HS-5 (cell line): ENCODE measurements around the gene SUFU.
"Not testable (repeated sequence)": the region's sequence is repeated elsewhere in the genome, so short reads cannot be mapped to it uniquely, and the experiment has no call there.

ENCODE experiments used
- DNase-seq: peaks from one replicate; pipeline ENCODE4 v3.0.0-alpha.2; 2012; ENCODE audit warnings: low read depth

SUFU gene

DNA sequence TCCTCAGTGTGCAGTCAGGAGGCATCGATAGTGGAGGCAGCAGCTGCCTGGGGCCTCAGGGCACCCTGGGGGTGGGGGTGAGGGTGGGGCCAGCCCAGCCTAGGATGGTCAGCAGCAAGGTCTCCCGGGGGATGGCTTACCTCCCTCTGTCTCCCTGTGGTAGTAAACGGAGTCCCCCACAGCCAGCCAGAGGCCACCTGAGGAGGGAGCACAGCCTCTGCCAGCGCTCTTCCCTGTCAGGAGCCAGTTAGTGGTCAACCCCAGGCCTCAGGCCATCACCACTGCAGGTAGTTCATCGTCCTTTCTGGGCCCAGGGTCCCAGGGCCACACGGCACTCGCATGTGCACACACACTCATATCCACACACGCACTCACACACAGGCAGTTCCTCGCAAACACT is 23.4 kb upstream of the SUFU start:
- no peak for DNase-seq

DNA sequence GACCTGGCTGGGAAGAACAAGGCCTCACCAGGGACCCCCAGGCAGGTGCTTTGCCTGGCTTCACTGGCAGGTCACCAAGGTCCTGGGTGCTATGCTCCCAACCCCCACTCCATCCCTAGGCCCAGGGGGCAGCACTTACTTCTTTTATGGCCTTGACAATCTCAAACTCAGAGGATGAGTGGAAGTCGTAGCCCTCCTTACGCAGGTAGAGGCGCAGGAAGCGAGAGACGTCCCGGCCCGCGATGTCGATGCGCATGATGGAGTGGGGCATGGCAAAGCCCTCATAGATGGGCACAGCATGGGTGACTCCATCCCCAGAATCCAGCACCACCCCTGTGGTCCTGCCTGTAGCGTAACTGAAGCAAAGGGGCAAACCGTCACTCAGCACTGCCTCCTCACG is 19.8 kb upstream of the SUFU start:
- no peak for DNase-seq

DNA sequence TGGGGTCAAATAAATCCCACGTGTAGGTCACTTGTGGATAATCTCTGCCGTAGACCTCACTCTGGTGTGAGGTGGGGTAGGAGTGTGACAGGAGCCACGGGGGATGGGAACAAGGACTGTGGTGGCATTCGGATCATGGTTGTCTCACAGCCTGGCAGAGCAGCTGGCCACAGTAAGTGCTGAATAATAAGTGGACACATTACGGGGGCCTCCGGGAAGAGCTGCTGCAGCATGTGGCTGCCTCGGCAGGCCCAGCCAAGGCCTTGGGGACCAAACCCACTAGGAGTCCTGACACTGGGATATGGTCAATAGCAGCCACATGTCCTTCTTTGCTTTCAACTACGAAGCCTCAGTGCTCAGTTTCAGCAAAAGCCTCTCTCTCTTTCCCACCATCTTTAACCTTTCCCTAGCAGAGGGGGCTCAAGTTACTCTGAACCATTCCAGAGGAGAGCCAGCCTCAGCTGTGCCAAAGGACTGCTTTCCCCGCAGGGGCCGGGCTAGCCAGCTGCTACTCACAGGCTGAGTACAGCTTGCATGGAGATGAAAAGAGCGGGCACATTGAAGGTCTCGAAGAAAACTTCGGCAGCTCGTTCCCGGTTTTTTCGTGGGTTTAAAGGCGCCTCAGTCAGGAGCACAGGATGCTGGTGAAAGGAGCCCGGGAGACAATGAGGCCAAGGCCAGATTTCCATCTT is 18.5 kb upstream of the SUFU start:
- DNase-seq, result no peak

DNA sequence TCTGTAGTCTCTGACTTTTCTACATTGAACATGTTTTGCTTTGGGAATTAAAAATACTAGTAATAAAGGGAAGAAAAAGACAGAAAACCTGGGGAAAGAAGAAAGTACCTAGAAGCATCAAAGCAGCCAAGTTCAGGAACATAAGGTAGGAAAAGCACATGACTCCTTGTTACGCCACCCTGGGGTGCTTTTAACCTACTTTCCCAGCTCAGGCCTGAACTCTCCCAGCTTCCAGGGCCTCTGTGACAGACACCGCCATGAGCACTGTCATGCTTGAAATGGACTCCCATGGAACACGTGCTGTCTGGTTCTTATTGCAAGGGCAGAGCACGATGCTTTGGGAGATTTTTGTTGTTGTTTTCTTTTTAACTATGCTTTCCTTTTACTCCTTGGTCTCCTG is 12.6 kb upstream of the SUFU start:
- DNase-seq, result no peak

DNA sequence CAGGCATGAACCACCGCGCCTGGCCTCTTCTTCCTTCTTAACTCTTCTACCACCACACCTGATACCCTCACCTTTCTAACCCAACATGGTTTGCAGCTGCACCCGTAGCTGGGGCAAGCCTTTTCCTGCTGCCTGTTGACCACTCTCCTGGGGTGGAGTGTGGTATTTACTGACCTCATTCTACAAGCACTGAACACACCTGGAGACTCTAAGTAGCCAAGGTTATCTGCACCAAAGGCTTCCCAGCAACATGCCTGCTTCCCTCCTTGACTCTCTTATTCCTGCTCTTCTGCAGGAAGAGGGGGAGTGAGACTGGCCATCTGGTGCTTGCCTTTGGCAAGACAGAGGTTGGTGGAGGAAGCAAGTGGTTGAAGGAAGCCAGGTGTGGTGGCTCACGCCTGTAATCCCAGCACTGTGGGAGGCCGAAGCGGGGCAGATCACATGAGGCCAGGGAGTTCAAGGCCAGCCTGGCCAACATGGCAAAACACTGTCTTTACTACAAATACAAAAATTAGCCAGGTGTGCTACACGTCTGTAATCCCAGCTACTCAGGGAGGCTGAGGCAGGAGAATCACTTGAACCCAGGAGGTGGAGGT is 11.3 kb upstream of the SUFU start:
- no peak for DNase-seq

DNA sequence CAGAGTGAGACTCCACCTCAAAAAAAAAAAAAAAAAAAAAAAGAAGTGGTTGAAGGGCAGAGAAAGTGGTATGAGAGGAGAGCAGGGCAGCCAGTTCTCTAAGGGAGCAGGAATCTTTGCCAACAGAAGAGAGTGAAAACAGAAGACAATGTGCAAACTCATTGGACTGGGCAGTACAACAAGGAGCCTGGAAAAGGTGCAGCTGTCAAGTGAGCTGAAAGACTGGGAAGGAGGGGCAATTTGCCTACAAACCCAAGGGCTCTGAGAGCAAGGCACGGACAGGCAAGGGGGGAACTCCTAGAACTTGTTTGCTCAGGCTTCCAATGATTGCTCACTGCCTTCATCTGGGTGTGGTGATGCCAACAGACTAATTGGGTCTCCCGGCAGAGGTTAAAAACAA is 10.8 kb upstream of the SUFU start:
- DNase-seq, result no peak

DNA sequence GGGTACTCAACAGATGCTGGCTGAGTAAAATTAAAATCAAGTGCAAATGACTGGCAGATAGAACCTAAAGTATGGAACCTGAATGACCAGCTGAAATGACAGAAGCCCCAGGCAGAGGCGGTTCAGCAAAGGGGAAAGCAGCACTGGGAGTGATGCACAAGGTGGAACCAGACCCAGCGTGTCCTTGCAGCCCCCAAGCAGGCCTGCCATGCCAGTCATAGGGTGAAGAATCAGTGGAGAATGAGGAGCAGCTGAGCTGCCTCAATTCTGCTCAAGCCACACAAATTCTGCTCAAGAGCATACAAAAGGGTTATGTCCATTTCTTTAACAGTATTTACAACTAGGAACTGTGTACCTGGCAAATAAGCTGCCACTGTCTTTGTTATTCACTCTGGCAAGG is 10.0 kb upstream of the SUFU start:
- DNase-seq, result no peak

DNA sequence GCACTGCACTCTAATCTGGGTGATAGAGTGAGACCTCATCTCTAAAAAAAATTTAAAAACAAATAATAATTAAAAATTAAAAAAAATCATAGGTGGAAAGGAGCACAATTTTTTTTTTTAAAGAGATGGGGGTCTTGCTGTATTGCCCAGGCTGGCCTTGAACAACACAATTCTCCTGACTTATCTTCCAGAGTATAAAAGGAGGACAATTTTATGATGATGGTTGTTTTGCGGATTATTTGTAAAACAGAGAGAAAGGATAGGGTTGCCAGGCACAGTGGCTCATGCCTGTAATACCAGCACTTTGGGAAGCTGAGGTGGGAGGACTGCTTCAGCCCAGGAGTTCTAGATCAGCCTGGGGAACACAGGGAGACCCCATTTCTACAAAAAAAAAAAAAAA is 6.2 kb upstream of the SUFU start:
- DNase-seq, result no peak

DNA sequence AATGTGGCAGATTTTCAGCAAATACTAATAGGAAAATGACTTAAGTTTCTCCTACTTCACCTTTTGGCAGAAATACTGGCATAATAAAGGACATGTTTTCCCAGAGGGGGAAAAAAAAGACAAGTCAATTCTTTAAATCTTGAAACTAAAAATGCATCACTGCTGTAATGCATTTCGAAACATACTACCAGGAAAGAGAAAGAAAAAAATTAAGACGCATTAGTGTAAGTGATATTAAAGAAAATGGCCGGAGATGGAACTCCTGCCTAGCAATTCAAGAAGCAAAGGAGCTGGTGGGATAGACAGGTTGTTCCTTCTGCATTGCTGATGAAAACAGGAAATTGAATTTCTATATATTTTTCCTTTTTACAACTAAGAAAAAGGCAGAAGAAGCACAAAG is 4.4 kb upstream of the SUFU start:
- DNase-seq, result no peak

DNA sequence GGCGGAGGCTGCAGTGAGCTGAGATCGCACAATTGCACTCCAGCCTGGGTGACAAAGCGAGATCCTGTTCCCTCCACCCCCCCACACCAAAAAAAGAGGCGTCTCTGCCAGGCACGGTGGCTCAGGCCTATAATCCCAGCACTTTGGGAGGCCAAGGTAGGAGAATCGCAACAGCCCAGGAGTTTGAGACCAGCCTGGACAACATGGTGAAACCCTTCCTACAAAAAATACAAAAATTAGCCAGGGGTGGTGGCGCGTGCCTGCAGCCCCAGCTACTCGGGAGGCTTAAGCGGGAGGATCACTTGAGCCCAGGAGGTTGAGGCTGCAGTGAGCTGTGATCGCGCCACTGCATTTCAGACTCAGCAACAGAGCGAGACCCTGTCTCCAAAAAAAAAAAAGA is 3.1 kb upstream of the SUFU start:
- not testable (repeated sequence) for DNase-seq

DNA sequence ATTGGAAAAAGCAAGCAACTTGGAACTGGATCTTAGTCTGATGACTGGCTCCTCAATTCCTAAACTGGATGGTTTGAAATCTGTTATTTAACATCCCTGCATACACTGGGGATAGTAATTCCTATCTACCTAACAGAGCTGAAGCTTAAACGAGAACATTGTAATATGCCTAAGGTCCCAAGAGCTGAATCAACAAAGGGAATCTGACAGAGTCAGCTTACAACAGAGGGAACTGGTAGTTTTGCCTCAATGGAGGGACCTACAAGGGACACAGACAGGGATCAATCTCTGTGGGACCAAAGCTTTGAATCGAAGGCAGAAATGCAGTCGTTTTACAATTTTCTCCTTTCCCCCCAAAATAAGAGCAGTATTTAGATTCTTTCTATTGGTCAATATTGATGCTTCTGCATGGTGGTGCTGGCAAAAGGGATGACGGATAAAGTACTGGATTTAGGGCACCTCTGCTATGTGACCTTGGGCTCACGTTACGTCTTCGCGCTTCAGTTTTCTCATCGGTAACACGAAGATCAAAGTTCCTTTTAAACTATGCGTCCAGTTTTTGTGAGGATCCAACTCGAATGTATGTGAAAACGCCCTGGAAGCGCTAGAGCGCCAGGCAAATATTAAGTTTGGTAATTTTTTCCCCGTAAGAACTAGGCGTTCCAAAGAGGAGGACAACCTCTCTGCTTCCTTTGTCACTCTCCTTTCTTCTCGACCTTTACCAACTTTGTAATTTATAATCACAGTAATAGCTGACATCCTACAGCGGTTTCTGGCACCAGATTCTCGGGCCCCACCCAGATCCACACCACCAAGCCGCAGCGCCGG is 2.4 kb upstream of the SUFU start:
- DNase-seq, result no peak

DNA sequence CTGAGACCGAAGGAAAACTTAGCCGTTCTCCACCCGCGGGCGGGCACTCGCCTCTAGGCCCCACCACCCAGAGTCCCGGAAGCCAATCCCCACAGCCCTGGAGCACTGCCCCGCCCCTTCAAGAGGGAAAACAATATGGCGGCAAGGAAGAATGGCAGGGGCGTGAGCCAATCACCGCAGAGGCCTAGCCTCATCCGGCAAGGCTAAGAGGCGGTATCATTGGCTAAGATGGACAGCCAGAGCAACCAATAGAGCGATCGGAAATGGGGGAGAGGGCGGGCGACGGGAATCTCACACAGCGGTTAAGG is 1.8 kb upstream of the SUFU start:
- peak; percentile 95 for DNase-seq

DNA sequence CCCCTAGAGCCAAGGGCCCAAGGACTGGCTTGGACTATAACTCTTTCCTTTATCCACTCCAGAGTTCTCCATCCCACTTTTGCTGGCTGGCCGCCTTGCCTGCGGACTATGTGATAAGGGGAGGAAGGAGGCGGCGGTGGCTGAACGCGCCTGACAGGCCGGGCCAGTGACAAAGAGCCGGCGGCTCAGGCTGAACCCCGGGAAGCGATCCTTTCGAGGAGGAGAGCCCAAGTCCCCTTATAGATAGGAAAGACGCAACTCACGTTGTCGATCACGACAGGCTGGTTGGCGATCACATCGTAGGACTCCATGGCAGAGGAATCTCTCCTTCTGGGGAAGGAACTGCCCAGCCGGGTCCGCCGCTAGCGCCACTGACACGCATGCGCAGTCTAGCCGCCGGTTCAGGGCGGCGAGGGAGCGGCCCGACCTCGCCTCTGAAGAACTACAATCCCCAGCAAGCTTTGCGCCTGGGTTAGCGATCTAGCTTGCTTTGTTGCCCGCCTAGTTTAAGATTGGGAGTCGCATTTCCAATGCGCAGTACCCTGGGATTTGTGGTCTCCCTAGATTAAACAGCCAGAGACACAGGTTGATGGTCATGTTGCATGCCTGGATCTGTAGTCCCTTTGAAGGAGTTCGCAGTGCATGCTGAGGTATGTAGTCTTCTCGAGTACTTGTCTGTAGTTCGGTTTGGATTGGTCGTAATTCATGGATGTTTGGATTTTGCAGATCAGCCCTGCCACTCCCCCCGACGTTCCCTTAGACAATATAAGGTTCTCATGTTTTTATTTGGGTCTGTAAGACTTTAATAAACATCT is 1.2 kb upstream of the SUFU start, which contains the start of gene ACTR1A:
TSS of gene ACTR1A (minus strand) at position 376 of the 815 bp plus-strand sequence. CDS start at position 311, 65 bp downstream.
- DNase-seq, result peak; percentile 99

DNA sequence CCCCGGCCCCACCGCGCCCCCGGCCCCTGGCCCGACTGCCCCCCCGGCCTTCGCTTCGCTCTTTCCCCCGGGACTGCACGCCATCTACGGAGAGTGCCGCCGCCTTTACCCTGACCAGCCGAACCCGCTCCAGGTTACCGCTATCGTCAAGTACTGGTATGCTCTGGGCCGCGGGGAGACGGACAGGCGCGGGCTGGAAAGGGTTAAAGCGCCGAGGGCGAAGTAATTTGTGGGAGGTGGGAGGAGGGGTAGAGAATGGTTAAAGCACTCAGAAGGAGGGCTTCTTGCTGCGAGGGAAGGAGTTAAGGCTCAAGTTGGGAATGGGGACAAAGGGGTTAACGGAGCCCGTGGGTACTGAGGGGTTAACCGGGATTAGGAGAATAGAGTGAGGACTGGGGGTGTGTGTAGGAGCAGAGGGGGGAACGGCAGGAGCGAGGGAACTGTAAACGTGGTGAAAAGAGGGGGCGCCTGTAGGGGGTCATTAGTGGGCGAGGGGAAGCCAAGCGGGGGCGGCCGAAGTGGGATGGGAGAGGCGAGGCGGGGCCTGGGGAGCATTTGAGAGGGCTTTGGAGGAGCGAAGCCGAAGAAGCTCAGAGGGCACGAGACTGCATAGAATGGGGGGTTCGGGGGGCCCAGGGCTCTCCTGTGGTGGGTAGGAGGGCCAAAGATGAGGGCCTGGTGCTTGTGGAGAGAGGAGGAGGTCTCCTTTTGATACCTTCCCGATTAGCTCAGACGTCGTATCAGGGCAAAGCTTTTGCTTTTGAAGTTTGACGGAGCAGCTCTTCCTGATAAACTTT is 605 bp downstream of the SUFU start:
- DNase-seq, result no peak

DNA sequence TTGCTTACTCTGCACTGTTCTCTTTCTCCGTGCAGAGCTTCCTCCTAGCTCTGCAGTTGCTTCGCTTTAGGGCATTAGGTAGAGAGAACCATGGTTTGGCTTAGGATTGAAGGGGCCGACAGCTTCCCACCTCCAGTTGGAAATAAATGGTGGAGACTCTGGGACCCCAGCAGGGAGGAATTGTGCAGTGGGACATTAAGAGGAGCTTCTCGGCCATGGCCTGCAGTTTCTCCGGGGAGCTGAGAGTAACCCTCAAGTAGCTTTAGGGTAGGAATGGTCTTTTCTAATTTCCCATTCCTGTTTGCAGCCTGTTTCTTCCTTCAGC is 1.2 kb downstream of the SUFU start:
- no peak for DNase-seq

DNA sequence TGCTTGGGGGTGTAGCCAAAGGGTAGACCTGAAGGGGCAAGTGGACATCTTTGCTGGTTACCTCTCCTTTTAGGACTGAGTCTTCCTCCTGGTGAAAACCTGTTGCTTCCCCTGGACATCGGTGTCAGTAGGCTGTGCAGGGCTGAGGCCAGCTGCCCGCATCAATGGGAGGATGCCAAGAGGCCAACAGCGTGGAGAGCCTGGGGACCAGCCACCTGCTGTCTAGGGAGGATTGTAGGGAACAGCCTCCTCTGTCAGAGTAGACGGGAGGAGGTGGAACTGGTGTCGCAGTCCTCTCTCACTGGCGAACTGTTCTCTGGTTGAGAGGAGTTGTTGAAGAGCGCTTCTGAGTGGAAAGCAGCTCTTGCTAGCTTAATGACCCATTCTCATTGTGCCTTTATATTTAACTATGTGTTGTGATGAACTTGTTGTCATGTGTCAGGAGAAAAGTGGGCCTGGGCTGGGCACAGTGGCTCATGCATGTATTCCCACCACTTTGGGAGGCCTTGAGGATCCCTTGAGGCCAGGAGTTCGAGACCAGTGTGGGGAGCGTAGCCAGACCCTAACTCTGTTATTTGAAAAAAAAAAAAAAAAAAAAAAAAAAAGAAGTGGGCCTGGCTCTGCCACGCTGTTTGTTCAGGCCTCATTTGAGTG is 1.8 kb downstream of the SUFU start:
- DNase-seq, result no peak

DNA sequence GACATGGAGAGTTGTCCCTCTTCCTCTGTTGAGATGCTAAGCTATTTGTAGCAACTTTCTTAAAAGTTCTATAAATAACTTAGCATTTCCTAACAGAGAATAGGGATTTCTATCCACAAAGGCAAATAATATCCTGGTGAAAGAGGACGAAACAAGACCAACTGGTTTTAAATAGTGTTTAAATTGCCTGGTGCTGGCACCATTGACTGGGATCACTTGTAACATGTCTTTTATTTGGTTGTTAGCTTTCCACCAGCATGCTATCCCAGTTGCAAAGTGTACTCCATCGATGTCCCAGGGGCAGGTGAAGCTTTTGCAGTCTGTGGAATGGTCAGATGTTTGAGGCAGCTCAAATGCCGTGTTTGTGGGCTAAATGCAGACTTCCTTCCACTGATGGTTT is 3.7 kb downstream of the SUFU start:
- no peak for DNase-seq

DNA sequence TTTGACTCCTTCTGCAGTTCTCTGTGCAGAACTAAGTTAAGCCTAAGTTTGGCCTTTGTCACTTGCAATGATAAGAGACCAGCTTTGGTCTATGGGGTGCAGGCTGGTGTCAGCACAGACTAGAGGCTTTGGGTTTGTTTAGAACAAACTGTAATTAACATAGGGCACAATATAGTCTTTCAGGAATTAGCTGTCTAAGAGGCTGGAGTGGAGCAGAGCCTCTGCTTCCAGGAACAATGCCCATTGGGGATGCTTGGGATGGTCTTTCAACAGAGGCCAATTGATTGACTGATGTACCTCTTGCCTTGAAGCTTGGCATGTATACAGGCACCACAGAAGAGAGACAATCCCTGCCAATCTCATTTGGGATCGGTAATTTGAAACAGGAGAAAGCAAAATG is 4.7 kb downstream of the SUFU start:
- DNase-seq, result no peak

DNA sequence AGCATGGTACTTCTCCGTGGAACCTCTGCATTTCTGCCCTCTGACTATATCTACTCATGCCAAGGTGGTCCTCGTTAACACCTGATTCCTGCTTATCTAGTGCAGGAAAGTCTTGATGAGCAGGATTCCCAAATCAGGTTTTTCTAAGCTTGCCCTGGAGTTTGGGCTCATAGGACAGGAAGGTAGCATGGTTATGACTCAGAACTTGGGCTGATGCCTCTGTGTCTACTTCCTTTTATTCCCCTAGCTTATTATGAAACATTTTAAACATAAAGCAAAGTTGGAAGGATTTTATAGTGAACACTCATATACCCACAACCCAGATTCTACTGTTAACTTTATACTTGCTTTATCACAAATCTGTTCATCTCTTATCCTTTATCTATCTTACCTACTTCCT is 5.6 kb downstream of the SUFU start:
- DNase-seq, result peak; percentile 51

DNA sequence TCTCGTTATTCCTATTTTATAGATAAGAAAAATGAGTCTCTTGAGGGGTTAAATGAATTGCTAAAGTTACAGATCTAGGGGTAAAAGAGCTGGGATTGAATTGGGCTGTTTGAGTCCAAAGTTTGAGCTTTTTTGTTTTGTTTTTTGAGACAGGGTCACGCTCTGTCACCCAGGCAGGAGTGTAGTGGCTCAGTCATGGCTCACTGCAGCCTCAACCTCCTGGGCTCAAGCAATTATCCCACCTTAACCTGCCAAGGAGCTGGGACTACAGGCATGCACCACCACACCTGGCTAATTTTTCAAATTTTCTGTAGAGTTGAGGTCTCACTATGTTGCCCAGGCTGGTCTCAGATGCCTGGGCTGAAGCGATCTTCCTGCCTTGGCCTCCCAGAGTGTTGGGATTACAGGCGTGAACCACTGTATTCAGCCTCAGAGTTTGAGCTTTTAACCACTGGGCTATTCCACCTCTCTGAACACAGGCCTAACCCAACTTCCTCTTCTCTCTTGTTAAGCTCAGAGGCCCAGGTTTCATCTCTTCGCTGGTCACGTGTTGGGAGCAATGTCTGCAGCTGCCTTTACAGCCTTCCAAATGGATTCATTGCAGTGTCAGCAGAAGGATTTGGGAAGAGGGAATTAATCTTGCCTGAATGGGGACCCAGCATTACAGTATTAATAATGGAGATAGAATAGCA is 8.0 kb downstream of the SUFU start:
- DNase-seq, result no peak
